Measurements from ENCODE around the gene KRTAP4-7. TPM values are rescaled to one million over a fixed set of nuclear protein-coding genes. Genes with fewer than 3 reads are reported as not detected.
A peak's percentile ranks its signal among the peaks of the same experiment; 100 is the strongest.
"Not testable (repeated sequence)": the region's sequence is repeated elsewhere in the genome, so short reads cannot be mapped to it uniquely, and the experiment has no call there.

Gene KRTAP4-7
- total and polyA plus RNA-seq, 2 experiments from 2014 or later: not detected

GRCh38 chr17:41098042-41098441 lies 14.1 kb downstream of the KRTAP4-7 start, which contains the start of gene KRTAP4-8:
KRTAP4-8 (minus strand) TSS chr17:41098142; CDS start chr17:41098084, 58 bp downstream.
- Histone ChIP-seq H3K27me3 (replicated peaks; ENCODE audit: insufficient read depth) (no peaks in the 10 kb centered on the region), H3K4me3 (no peak within 1 kb of the TSS), H4K20me1 (ENCODE audit: insufficient read depth) (no peaks in the 10 kb centered on the region), H2AFZ (no peak within 1 kb of the TSS), H3K27ac (peak within 1 kb of the TSS; percentile 65), H3K79me2 (ENCODE audit: insufficient read depth) (no peaks in the 10 kb centered on the region), H3K9ac (no peak within 1 kb of the TSS), H3F3A (ENCODE audit: insufficient read depth) (peaks cover 30% of the 10 kb centered on the region), H3K4me1 (ENCODE audit: insufficient read depth) (peaks cover 26% of the 10 kb centered on the region), H3K9me3 (ENCODE audit: low read depth) (no peaks in the 10 kb centered on the region), H3K36me3 (ENCODE audit: low read depth) (no peaks in the 10 kb centered on the region), H3K4me2 (ENCODE audit: unreplicated experiment) (peak within 1 kb of the TSS; percentile 65), H3K9me2 (ENCODE audit: insufficient read depth) (no peaks in the 10 kb centered on the region)
- TF ChIP-seq EZH2 (IDR thresholded peaks at IDR 0.05; ENCODE audit: insufficient read depth, poor library complexity, severe bottlenecking) (no peak), EZH2phosphoT487 (IDR thresholded peaks at IDR 0.05; ENCODE audit: insufficient read depth, low read depth) (no peak)
- in situ Hi-C loops (cut with MboI): no loop called here
- WGBS, 2 experiments (ENCODE audit: low coverage in 1 of 2, low lambda C conversion rate in 2 of 2, missing lambda C conversion rate in 2 of 2): 56 to 59% methylated on average over 4 of the region's 4 CpGs
- DNase-seq: no peak

DNA sequence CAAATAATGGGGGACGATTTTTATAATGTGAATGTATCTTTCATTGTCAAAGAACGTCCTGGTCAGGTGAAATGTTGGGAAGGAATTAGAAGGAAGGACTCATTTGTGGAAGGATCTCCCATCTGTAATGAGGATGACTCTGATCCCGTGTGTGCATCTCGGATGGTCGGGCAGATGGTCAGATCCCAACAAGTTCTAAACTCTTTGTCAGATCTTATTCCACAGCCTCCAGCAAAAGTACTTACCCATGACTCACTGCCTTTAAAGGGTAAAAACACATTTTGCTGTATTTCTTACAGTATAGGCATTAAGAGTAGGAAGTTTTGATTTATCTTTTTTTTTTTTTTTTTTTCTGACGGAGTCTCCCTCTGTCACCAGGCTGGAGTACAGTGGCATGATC lies 14.5 kb downstream of the KRTAP4-7 start:
- peak; percentile 76 for DNase-seq
- no peaks in the 10 kb centered on the region for H3K9me2 ChIP-seq (ENCODE audit: insufficient read depth)
- H3K27ac ChIP-seq: peak overlapping the region; percentile 65
- H3F3A ChIP-seq (ENCODE audit: insufficient read depth): peaks cover 34% of the 10 kb centered on the region
- H3K4me1 ChIP-seq (ENCODE audit: insufficient read depth): peaks cover 28% of the 10 kb centered on the region
- H3K4me3 ChIP-seq: no peak overlapping the region
- no peaks in the 10 kb centered on the region for H3K36me3 ChIP-seq (ENCODE audit: low read depth)
- no peaks in the 10 kb centered on the region for H3K79me2 ChIP-seq (ENCODE audit: insufficient read depth)
- H3K9ac ChIP-seq: no peak overlapping the region
- H4K20me1 ChIP-seq (ENCODE audit: insufficient read depth): no peaks in the 10 kb centered on the region
- no peak for TF ChIP-seq EZH2 (IDR thresholded peaks at IDR 0.05; ENCODE audit: insufficient read depth, poor library complexity, severe bottlenecking)
- TF ChIP-seq EZH2phosphoT487 (IDR thresholded peaks at IDR 0.05; ENCODE audit: insufficient read depth, low read depth): no peak
- peak overlapping the region; percentile 65 for H3K4me2 ChIP-seq (ENCODE audit: unreplicated experiment)
- H3K9me3 ChIP-seq (ENCODE audit: low read depth): no peaks in the 10 kb centered on the region
- no peak overlapping the region for H2AFZ ChIP-seq
- in situ Hi-C loops (cut with MboI): no loop called here
- WGBS, 2 experiments (ENCODE audit: low coverage in 1 of 2, low lambda C conversion rate in 2 of 2, missing lambda C conversion rate in 2 of 2): 34 to 43% methylated on average over 6 of the region's 6 CpGs
- H3K27me3 ChIP-seq (replicated peaks; ENCODE audit: insufficient read depth): no peaks in the 10 kb centered on the region

- H3K9me2 ChIP-seq (ENCODE audit: insufficient read depth); H2AFZ ChIP-seq; H3K27me3 ChIP-seq (replicated peaks; ENCODE audit: insufficient read depth); in situ Hi-C loops (cut with MboI); H3K9ac ChIP-seq; H3K4me3 ChIP-seq; H3K79me2 ChIP-seq (ENCODE audit: insufficient read depth); H3K9me3 ChIP-seq (ENCODE audit: low read depth); H3K36me3 ChIP-seq (ENCODE audit: low read depth); H4K20me1 ChIP-seq (ENCODE audit: insufficient read depth): not testable (repeated sequence)
- peak overlapping the region; percentile 6 for H3K4me2 ChIP-seq (ENCODE audit: unreplicated experiment)
- peak overlapping the region; percentile 65 for H3K27ac ChIP-seq
- H3K4me1 ChIP-seq (ENCODE audit: insufficient read depth): peaks cover 40% of the 10 kb centered on the region
- peak; percentile 85 for DNase-seq
- peaks cover 45% of the 10 kb centered on the region for H3F3A ChIP-seq (ENCODE audit: insufficient read depth)
- WGBS, 2 experiments (ENCODE audit: low coverage in 1 of 2, low lambda C conversion rate in 2 of 2, missing lambda C conversion rate in 2 of 2): 42 to 46% methylated on average over 7 of the region's 7 CpGs
Measured at GRCh38 chr17:41099682-41100480, 15.9 kb downstream of the KRTAP4-7 start.

DNA sequence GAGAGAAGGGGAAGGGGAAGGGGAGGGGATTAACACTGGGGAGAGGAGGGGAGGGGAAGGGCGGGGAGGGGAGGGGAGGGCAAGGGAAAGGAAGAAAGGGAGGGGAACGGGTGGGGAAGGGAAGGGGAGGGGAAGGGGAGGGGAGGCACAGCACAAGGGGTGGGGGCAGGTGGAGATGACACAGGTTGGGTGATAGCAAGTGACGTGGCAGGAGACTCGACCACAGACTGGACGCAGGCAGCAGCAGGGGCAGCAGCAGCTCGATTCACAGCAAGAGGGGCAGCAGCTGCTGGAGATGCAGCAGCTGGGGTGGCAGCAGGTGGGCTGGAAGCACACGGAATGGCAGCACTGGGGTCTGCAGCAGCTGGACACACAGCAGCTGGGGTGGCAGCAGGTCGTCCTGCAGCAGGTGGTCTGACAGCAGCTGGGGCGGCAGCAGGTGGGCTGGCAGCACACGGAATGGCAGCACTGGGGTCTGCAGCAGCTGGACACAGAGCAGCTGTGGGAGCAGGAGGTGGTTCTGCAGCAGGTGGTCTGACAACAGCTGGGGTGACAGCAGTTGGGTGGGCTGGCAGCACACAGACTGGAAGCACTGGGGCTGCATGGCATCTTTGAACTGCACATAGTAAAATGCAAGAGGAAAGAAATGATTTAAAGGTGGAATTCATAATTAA lies 17.8 kb downstream of the KRTAP4-7 start, which contains the start of gene KRTAP4-16:
KRTAP4-16 (minus strand) TSS at position 624 of the 674 bp plus-strand sequence; CDS start at position 624, 0 bp downstream.
- Histone ChIP-seq H3K4me1 (ENCODE audit: insufficient read depth) (peaks cover 54% of the 10 kb centered on the region), H2AFZ (no peak within 1 kb of the TSS), H4K20me1 (ENCODE audit: insufficient read depth) (no peaks in the 10 kb centered on the region), H3K9me3 (ENCODE audit: low read depth) (no peaks in the 10 kb centered on the region), H3K4me2 (ENCODE audit: unreplicated experiment) (no peak within 1 kb of the TSS), H3K27ac (no peak within 1 kb of the TSS), H3K79me2 (ENCODE audit: insufficient read depth) (no peaks in the 10 kb centered on the region), H3K36me3 (ENCODE audit: low read depth) (no peaks in the 10 kb centered on the region), H3F3A (ENCODE audit: insufficient read depth) (peaks cover 56% of the 10 kb centered on the region), H3K4me3 (no peak within 1 kb of the TSS), H3K27me3 (replicated peaks; ENCODE audit: insufficient read depth) (no peaks in the 10 kb centered on the region), H3K9me2 (ENCODE audit: insufficient read depth) (0 out of 2 replicates have a peak, but pooled peaks cover 6% of the 10 kb centered on the region), H3K9ac (no peak within 1 kb of the TSS)
- DNase-seq: no peak
- no peak for TF ChIP-seq EZH2phosphoT487 (IDR thresholded peaks at IDR 0.05; ENCODE audit: insufficient read depth, low read depth)
- no peak for TF ChIP-seq EZH2 (IDR thresholded peaks at IDR 0.05; ENCODE audit: insufficient read depth, poor library complexity, severe bottlenecking)
- WGBS, 2 experiments (ENCODE audit: low coverage in 1 of 2, low lambda C conversion rate in 2 of 2, missing lambda C conversion rate in 2 of 2): 84 to 87% methylated on average over 7 to 10 of the region's 10 CpGs
- in situ Hi-C loops (cut with MboI): no loop called here
